ENCODE measurements around the gene PRDM9. TPM values are rescaled to one million over a fixed set of nuclear protein-coding genes. Genes with fewer than 3 reads are reported as not detected.

The PRDM9 gene
- total and polyA plus RNA-seq, 2 donors (not counting 3 experiments of a cell fraction or from before 2014, with no cell fraction given): not detected

DNA sequence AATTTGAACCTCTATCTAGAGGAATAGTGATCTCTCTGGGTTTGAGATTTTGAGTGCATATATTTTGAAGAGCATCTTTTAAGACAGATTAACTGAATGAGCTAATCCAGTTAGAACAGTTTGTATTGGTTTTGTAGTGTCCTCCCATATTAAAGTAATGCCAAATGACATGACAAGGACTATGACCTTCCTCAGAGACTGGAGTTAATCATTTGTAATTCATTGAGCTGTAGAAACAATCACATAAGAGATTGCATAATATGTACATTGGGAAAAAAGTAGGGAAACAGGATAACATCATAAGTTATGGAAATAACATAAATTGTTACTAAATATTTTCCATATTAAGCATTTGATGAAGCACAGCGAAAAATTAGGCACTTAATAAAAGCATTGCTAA, 45.8 kb upstream of the PRDM9 start:
- H3K36me3 ChIP-seq (ENCODE audit: control insufficient read depth in 2 of 2, extremely low read depth in 1 of 2, insufficient read depth in 2 of 2, low read length in 2 of 2): no peaks in the 10 kb centered on the region
- dilution Hi-C loops (cut with MboI; ENCODE audit: extremely low pct_ligation_motif_present, low sequenced_read_pairs): no loop called here
- H3K4me1 ChIP-seq (ENCODE audit: control insufficient read depth, extremely low read depth, insufficient read depth, low read length): no peaks in the 10 kb centered on the region
- CTCF ChIA-PET: no interaction called here
- no peaks in the 10 kb centered on the region for H4K20me1 ChIP-seq (replicated peaks; ENCODE audit: control insufficient read depth, extremely low read depth, insufficient read depth, low read length)
- peaks cover 3% of the 10 kb centered on the region for H3K9me3 ChIP-seq (replicated peaks; ENCODE audit: control insufficient read depth, insufficient read depth, low read length)
- no peaks in the 10 kb centered on the region for H3K9me1 ChIP-seq (replicated peaks; ENCODE audit: control insufficient read depth, extremely low read depth, insufficient read depth, low read length)
- intact Hi-C loops (cut with micrococcal nuclease): no loop called here
- no peak overlapping the region for H3K4me2 ChIP-seq (ENCODE audit: insufficient read depth, low read length)
- H3K27ac ChIP-seq (ENCODE audit: insufficient read depth, low read depth, low read length): no peak overlapping the region
- DNase-seq (ENCODE audit: low read depth, low spot score) (no peak), FAIRE-seq (no peak)
- TF ChIP-seq GATA2 (IDR thresholded peaks at IDR 0.05; ENCODE audit: insufficient read depth, insufficient read length, low read depth, low read length) (no peak), JUN (IDR thresholded peaks at IDR 0.05; ENCODE audit: borderline replicate concordance, insufficient read depth, insufficient read length, low read depth) (no peak), MYC (IDR thresholded peaks at IDR 0.05; ENCODE audit: low read depth, low read length) (no peak), POLR2A (IDR thresholded peaks at IDR 0.05; ENCODE audit: low read depth, low read length) (no peak), FOS (IDR thresholded peaks at IDR 0.05; ENCODE audit: borderline replicate concordance, insufficient read depth, low read length) (no peak), POLR2AphosphoS5 (IDR thresholded peaks at IDR 0.05; ENCODE audit: insufficient read depth, low read depth, low read length) (no peak), EZH2 (IDR thresholded peaks at IDR 0.05; ENCODE audit: borderline replicate concordance, low read depth, low read length, severe bottlenecking) (no peak)
- TF ChIP-seq, protein P1, sequence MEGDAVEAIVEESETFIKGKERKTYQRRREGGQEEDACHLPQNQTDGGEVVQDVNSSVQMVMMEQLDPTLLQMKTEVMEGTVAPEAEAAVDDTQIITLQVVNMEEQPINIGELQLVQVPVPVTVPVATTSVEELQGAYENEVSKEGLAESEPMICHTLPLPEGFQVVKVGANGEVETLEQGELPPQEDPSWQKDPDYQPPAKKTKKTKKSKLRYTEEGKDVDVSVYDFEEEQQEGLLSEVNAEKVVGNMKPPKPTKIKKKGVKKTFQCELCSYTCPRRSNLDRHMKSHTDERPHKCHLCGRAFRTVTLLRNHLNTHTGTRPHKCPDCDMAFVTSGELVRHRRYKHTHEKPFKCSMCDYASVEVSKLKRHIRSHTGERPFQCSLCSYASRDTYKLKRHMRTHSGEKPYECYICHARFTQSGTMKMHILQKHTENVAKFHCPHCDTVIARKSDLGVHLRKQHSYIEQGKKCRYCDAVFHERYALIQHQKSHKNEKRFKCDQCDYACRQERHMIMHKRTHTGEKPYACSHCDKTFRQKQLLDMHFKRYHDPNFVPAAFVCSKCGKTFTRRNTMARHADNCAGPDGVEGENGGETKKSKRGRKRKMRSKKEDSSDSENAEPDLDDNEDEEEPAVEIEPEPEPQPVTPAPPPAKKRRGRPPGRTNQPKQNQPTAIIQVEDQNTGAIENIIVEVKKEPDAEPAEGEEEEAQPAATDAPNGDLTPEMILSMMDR (IDR thresholded peaks at IDR 0.05; ENCODE audit: extremely low read depth in 1 of 2, insufficient read depth in 1 of 2, low read depth in 1 of 2, low read length in 2 of 2): no peak
- TF ChIP-seq, protein P2, sequence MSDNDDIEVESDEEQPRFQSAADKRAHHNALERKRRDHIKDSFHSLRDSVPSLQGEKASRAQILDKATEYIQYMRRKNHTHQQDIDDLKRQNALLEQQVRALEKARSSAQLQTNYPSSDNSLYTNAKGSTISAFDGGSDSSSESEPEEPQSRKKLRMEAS (IDR thresholded peaks at IDR 0.05; ENCODE audit: insufficient read depth, insufficient read length): no peak
- POLR2A ChIA-PET: no interaction called here
- no peak overlapping the region for H3K9ac ChIP-seq (replicated peaks; ENCODE audit: extremely low read depth, insufficient read depth, low read length)
- BruUV-seq (replicated peaks): no TSS peak
- H3K27me3 ChIP-seq (ENCODE audit: control insufficient read depth in 2 of 2, insufficient read depth in 2 of 2, low read length in 2 of 2): no peaks in the 10 kb centered on the region
- no peaks in the 10 kb centered on the region for H3K79me2 ChIP-seq (ENCODE audit: control insufficient read depth, insufficient read depth, low read length)
- H3K4me3 ChIP-seq (replicated peaks in 1 of 3; ENCODE audit: insufficient read depth in 1 of 3, low read depth in 1 of 3, low read length in 3 of 3): no peak overlapping the region
- H2AFZ ChIP-seq (ENCODE audit: low read depth, low read length): no peak overlapping the region
